Sigmoid colon (tissue), 7 donors: ENCODE measurements around the gene LIPK. TPM values are rescaled to one million over a fixed set of nuclear protein-coding genes. Genes with fewer than 3 reads are reported as not detected.

Source experiments
- DNase-seq: peaks from one replicate; pipeline ENCODE4 v3.0.0-alpha.2; 2019
- H3K27ac ChIP-seq, 4 donors: fragments of 200-600 bp; sonication (generic); one replicate each; pipeline ENCODE4 v1.5.1; 2016 to 2019; ENCODE audit warnings: mild to moderate bottlenecking in 1 of 4
- H3K27me3 ChIP-seq, 3 donors: fragments of 200-600 bp; sonication (generic); one replicate each; pipeline ENCODE4 v1.5.1; 2019; ENCODE audit warnings: mild to moderate bottlenecking in 1 of 3
- H3K36me3 ChIP-seq, 4 donors: fragments of 200-600 bp; sonication (generic); one replicate each; pipeline ENCODE4 v1.5.1; 2016 to 2019
- H3K4me1 ChIP-seq, 4 donors: fragments of 200-600 bp; sonication (generic); one replicate each; pipeline ENCODE4 v1.5.1; 2017 to 2019
- H3K4me3 ChIP-seq, 4 donors: fragments of 200-600 bp; sonication (generic); one replicate each; pipeline ENCODE4 v1.5.1; 2017 to 2019; ENCODE audit warnings: mild to moderate bottlenecking in 2 of 4, moderate library complexity in 1 of 4
- H3K9me3 ChIP-seq, 4 donors: fragments of 200-600 bp in 3 of 4; sonication (generic) in 3 of 4; one replicate each; pipeline versions ENCODE4 v1.5.1 to v1.6.1; 2013 to 2019
- EP300 ChIP-seq, 4 donors: sonication (generic); formaldehyde crosslinking; IDR thresholded peaks; one replicate each; pipeline ENCODE4 v1.6.1; 2017; ENCODE audit warnings: antibody characterized with exemption in 4 of 4
- POLR2A ChIP-seq, 2 donors: fragments of 450-650 bp; IDR thresholded peaks; one replicate each; pipeline ENCODE4 v1.6.1; 2016; ENCODE audit warnings: antibody characterized with exemption in 2 of 2, mild to moderate bottlenecking in 2 of 2, moderate library complexity in 2 of 2
- POLR2AphosphoS5 ChIP-seq, 4 donors: sonication (generic); formaldehyde crosslinking; IDR thresholded peaks; one replicate each; pipeline ENCODE4 v1.6.1; 2017; ENCODE audit warnings: antibody characterized with exemption in 4 of 4
- WGBS, 2 donors: extraction: QIAGEN DNeasy Blood & Tissue Kit; methylation state at CpG; one replicate each; pipeline ENCODE4 v1.1.7; 2013; 5-methylcytosine and 5-hydroxymethylcytosine counted together
- intact Hi-C: fragments of 100-400 bp; cut with DNase I; formaldehyde crosslinking; loops from one replicate; pipeline ENCODE4 v1.15.1; 2023
- polyA plus RNA-seq, 3 donors: library from polyadenylated mRNA; stranded (reverse); fragments of 200-250 nt; gene quantifications; one replicate each; pipeline ENCODE4 v1.2.3, GENCODE V29; 2013
- total RNA-seq, 4 donors: library from RNA; depleted of rRNA; stranded (reverse); fragments of >200 nt; gene quantifications; one replicate each; pipeline ENCODE4 v1.1.0, GENCODE V29; 2016
- TF ChIP-seq, protein P1 (sequence below), 4 experiments: fragments of 450-650 bp in 3 of 4; fragments of 200-600 bp in 1 of 4; IDR thresholded peaks; one replicate each; pipeline ENCODE4 v1.5.1; 2016 to 2019; ENCODE audit warnings: antibody characterized with exemption in 4 of 4, mild to moderate bottlenecking in 3 of 4, moderate library complexity in 2 of 4
- donor health status: healthy with polysubstance abuse.
- donor health status: Bipolar disorder and iron deficiency.
- donor health status: healthy.

The LIPK gene
- total and polyA plus RNA-seq, 7 donors, result not detected

DNA sequence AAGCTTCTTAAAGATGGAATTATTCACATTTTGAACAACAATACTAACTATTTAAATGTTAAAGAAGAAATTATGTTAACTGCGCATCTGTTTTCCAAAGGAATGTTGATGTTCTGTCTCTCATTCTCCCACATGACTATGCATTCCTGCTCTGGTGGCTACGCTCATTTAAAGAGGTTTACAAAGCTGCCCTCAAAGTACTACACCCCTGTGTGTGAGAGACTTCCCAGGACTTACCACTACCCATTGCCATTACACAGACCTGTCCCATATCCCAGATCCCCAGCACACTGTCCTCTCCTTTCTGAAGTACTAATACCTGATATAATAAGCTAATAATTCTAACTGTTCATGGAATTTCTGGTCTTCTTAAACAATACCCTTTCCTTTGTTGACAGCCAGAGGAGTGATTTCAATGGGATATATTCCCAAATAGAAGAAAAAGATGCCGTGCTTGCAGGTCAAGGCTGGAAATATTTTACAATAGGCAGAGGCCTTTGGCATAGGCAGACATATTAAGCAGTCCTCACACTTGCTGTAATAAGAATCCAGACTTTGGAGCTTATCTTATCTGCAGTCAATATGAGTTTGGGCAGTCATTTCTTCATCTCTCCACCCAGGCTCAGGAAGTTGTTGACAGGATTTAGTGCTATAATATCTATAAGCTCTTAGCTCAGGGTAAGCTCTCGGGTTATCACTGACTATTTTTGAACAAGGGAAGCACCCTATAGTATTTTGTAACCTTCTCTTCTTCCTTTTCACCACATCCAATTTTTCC lies 29.6 kb upstream of the LIPK start:
- Histone ChIP-seq H3K27me3 (no peaks in the 10 kb centered on the region), H3K36me3 (no peaks in the 10 kb centered on the region), H3K4me1 (no peaks in the 10 kb centered on the region), H3K27ac (no peak overlapping the region), H3K9me3 (no peaks in the 10 kb centered on the region), H3K4me3 (no peak overlapping the region)
- 56 to 79% methylated on average over 4 of the region's 4 CpGs for WGBS, 2 donors
- intact Hi-C loops, result no loop called here
- no peak for DNase-seq
- TF ChIP-seq POLR2A (IDR thresholded peaks at IDR 0.05), result no peak
- no peak for TF ChIP-seq POLR2AphosphoS5 (IDR thresholded peaks at IDR 0.05)
- no peak for TF ChIP-seq EP300 (IDR thresholded peaks at IDR 0.05)

DNA sequence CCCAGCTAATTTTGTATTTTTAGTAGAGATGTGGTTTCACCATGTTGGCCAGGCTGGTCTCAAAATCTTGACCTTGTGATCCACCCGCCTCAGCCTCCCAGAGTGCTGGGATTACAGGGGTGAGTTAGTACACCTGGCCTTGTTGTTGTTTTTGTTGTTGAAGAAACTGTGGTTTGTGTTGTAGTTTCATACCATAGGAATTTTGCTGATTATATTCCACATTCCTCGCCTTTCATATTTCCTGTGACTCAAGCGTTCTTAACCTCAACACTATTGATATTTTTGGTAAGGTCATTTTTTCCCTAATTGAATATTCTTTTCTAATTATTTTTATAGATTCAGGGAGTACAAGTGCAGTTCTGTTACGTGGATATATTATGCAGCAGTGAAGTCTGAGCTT lies 25.1 kb upstream of the LIPK start:
- Histone ChIP-seq H3K27me3 (no peaks in the 10 kb centered on the region), H3K36me3 (no peaks in the 10 kb centered on the region), H3K27ac (no peak overlapping the region), H3K9me3 (no peaks in the 10 kb centered on the region), H3K4me3 (no peak overlapping the region), H3K4me1 (no peaks in the 10 kb centered on the region)
- 90 to 92% methylated on average over 4 of the region's 4 CpGs for WGBS, 2 donors
- DNase-seq, result no peak
- TF ChIP-seq POLR2AphosphoS5 (IDR thresholded peaks at IDR 0.05) (no peak), EP300 (IDR thresholded peaks at IDR 0.05) (no peak), POLR2A (IDR thresholded peaks at IDR 0.05) (no peak)
- TF ChIP-seq, protein P1, sequence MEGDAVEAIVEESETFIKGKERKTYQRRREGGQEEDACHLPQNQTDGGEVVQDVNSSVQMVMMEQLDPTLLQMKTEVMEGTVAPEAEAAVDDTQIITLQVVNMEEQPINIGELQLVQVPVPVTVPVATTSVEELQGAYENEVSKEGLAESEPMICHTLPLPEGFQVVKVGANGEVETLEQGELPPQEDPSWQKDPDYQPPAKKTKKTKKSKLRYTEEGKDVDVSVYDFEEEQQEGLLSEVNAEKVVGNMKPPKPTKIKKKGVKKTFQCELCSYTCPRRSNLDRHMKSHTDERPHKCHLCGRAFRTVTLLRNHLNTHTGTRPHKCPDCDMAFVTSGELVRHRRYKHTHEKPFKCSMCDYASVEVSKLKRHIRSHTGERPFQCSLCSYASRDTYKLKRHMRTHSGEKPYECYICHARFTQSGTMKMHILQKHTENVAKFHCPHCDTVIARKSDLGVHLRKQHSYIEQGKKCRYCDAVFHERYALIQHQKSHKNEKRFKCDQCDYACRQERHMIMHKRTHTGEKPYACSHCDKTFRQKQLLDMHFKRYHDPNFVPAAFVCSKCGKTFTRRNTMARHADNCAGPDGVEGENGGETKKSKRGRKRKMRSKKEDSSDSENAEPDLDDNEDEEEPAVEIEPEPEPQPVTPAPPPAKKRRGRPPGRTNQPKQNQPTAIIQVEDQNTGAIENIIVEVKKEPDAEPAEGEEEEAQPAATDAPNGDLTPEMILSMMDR (IDR thresholded peaks at IDR 0.05), result no peak
- intact Hi-C loops, result no loop called here

DNA sequence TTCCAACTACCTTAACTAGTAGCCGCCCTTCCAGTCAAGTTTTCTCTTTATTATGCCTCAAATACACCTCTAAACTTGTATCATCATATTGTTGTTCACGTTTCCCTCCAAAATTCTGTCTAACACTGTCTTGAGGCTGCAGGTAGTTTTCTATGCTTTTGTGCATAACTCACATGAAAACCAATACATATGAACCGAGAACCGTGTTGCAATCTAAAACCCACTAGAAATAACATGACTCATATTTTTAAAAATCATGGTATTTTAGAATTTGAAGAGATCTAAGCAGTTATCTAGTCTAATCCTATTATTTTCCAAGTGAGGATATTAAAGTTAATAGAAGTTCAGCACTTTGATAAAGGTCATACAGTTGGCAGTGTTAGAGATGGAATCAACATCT lies 23.6 kb upstream of the LIPK start:
- WGBS, 2 donors, result 90 to 92% methylated on average over 4 of the region's 4 CpGs
- no peak for DNase-seq
- Histone ChIP-seq H3K4me3 (no peak overlapping the region), H3K27me3 (no peaks in the 10 kb centered on the region), H3K36me3 (no peaks in the 10 kb centered on the region), H3K9me3 (no peaks in the 10 kb centered on the region), H3K4me1 (no peaks in the 10 kb centered on the region), H3K27ac (no peak overlapping the region)
- intact Hi-C loops, result no loop called here
- TF ChIP-seq EP300 (IDR thresholded peaks at IDR 0.05) (no peak), POLR2A (IDR thresholded peaks at IDR 0.05) (no peak)
- TF ChIP-seq, protein P1 (IDR thresholded peaks at IDR 0.05), result no peak

DNA sequence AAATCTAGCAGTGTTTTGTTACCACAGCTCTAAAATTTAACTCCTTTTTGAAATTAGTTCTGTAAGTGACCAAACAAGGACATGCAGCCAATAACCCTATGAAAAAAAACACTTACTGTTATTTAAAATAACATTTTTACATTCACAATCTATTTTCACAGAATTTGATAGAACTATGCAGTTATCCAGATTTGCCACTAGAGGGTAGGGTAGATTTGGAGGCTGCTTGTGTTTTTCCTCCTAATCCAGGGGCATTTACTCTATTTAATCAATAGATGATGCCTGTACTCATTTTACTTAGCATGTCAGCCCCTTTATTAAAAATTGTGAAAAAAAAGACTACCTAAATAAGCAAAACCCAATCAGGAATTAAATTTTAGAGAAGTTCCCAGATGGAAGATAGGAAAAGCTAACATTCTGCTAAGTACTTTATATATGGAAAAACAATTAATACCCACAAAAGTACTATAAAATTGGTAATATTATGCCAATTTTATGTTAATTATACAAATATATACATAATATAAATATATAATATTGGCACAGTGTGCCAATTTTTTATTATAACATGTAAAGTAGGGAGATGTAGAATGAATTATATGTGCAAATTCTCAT lies 18.1 kb upstream of the LIPK start:
- Histone ChIP-seq H3K4me3 (no peak overlapping the region), H3K36me3 (no peaks in the 10 kb centered on the region), H3K4me1 (no peaks in the 10 kb centered on the region), H3K9me3 (no peaks in the 10 kb centered on the region), H3K27me3 (no peaks in the 10 kb centered on the region), H3K27ac (no peak overlapping the region)
- DNase-seq, result no peak
- intact Hi-C loops, result no loop called here
- TF ChIP-seq, protein P1 (IDR thresholded peaks at IDR 0.05), result peak in 3 of 4 experiments; percentile 30 to 55 (median 45)
- TF ChIP-seq POLR2AphosphoS5 (IDR thresholded peaks at IDR 0.05) (no peak), EP300 (IDR thresholded peaks at IDR 0.05) (no peak), POLR2A (IDR thresholded peaks at IDR 0.05) (no peak)

DNA sequence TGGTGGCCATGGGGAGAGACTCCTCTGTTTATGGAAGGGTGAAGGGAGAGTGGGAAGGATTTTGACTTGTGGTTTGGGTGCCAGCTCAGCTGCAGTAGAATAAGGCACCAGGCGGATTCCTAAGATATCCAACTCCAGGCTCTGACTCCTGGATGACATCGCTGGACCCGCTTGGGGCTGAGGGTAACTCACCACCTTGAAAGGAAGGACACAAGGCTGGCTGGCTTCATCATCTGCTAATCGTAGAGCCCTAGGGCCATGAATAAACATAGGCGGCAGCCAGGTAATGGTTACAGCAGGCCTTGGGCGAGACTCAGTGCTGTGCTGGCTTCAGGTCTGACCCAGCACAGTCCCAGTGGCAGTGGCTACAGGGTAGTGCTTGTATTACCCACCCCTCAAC lies 16.7 kb upstream of the LIPK start:
- H3K9me3 ChIP-seq, result no peaks in the 10 kb centered on the region
- no peak overlapping the region for H3K27ac ChIP-seq
- H3K36me3 ChIP-seq, result no peaks in the 10 kb centered on the region
- TF ChIP-seq POLR2AphosphoS5 (IDR thresholded peaks at IDR 0.05) (no peak), EP300 (IDR thresholded peaks at IDR 0.05) (no peak), POLR2A (IDR thresholded peaks at IDR 0.05) (no peak)
- TF ChIP-seq, protein P1 (IDR thresholded peaks at IDR 0.05), result no peak
- no peak for DNase-seq
- H3K27me3 ChIP-seq, result no peaks in the 10 kb centered on the region
- intact Hi-C loops, result no loop called here
- 97 to 98% methylated on average over 6 of the region's 6 CpGs for WGBS, 2 donors
- H3K4me3 ChIP-seq, result no peak overlapping the region
- H3K4me1 ChIP-seq, result no peaks in the 10 kb centered on the region
